HepG2 (cell line): ENCODE results near the gene NNAT. TPM values are rescaled to one million over a fixed set of nuclear protein-coding genes. Genes with fewer than 3 reads are reported as not detected.

Experiments used
- GATA4 ChIP-seq: sonication (generic); IDR thresholded peaks from 2 replicates; pipeline ENCODE4 v1.6.1; 2016; ENCODE audit warnings: antibody characterized with exemption, low read depth, borderline replicate concordance
- GFI1 ChIP-seq: sonication (generic); formaldehyde crosslinking; IDR thresholded peaks from 2 replicates; pipeline ENCODE4 v1.5.0; 2020; ENCODE audit warnings: missing genetic modification reagents, mild to moderate bottlenecking, borderline replicate concordance
- IKZF1 ChIP-seq: fragments of 450-650 bp; IDR thresholded peaks from 2 replicates; pipeline ENCODE4 v1.7.1; 2016
- JUND ChIP-seq: sonication (generic); formaldehyde crosslinking; IDR thresholded peaks from 2 replicates; pipeline ENCODE4 v1.8.0; 2022; ENCODE audit warnings: mild to moderate bottlenecking, missing genetic modification reagents
- MAFF ChIP-seq: IDR thresholded peaks from 2 replicates; pipeline ENCODE4 v1.6.1; 2011; ENCODE audit warnings: low read depth, low read length, improper control_type of control experiment
- NFE2 ChIP-seq: sonication (generic); formaldehyde crosslinking; IDR thresholded peaks from 2 replicates; pipeline ENCODE4 v1.4.0; 2020; ENCODE audit warnings: missing genetic modification reagents
- SMARCC2 ChIP-seq: fragments of 450-650 bp; IDR thresholded peaks from 2 replicates; pipeline ENCODE4 v1.6.1; 2017; ENCODE audit warnings: antibody characterized with exemption, mild to moderate bottlenecking
- SOX13 ChIP-seq, 3 experiments: fragments of 450-650 bp in 1 of 3; sonication (generic) in 1 of 3; formaldehyde crosslinking in 1 of 3; IDR thresholded peaks in 2 of 3; conservative IDR thresholded peaks in 1 of 3; 2 replicates each; pipeline versions ENCODE4 v1.5.0 to v1.6.1; 2016 to 2020; ENCODE audit warnings: antibody characterized with exemption in 1 of 3, mild to moderate bottlenecking in 1 of 3, missing compliant biosample characterization in 1 of 3, missing genetic modification reagents in 1 of 3, moderate library complexity in 1 of 3
- TEAD3 ChIP-seq: optimal IDR thresholded peaks from 2 replicates; pipeline ENCODE3; 2016; ENCODE audit warnings: borderline replicate concordance
- ZNF101 ChIP-seq: sonication (generic); formaldehyde crosslinking; IDR thresholded peaks from 2 replicates; pipeline ENCODE4 v1.4.0; 2020; ENCODE audit warnings: mild to moderate bottlenecking, low read depth, missing genetic modification reagents, borderline replicate concordance
- ZNF274 ChIP-seq: sonication (generic); formaldehyde crosslinking; IDR thresholded peaks from 2 replicates; pipeline ENCODE4 v1.5.1; 2020; ENCODE audit warnings: mild to moderate bottlenecking, missing genetic modification reagents
- ZNF558 ChIP-seq: sonication (generic); formaldehyde crosslinking; IDR thresholded peaks from 2 replicates; pipeline ENCODE4 v1.9.0; 2022; ENCODE audit warnings: mild to moderate bottlenecking, missing genetic modification reagents, borderline replicate concordance
- ZNF616 ChIP-seq: sonication (generic); formaldehyde crosslinking; IDR thresholded peaks from 2 replicates; pipeline ENCODE4 v1.5.0; 2020; ENCODE audit warnings: low read depth, mild to moderate bottlenecking, missing genetic modification reagents
- ZNF772 ChIP-seq: sonication (generic); formaldehyde crosslinking; IDR thresholded peaks from 2 replicates; pipeline ENCODE4 v1.5.0; 2020; ENCODE audit warnings: mild to moderate bottlenecking, missing genetic modification reagents
- ZNF841 ChIP-seq: sonication (generic); formaldehyde crosslinking; IDR thresholded peaks from 2 replicates; pipeline ENCODE4 v1.8.1; 2023; ENCODE audit warnings: missing genetic modification reagents, borderline replicate concordance
- polyA plus RNA-seq, 8 experiments: library from polyadenylated mRNA; depleted of rRNA in 3 of 8; stranded (reverse) in 7 of 8; unstranded in 1 of 8; fragments of >200 nt; fragmentation: Illumina TruSeq in 4 of 8; extraction: Trizol in 4 of 8; gene quantifications; 2 replicates each; pipeline versions ENCODE4 v1.2.1 to v1.2.3, GENCODE V29; 2011 to 2016; ENCODE audit warnings: low read depth in 4 of 8, missing spikeins in 1 of 8, mixed read lengths in 1 of 8; ENCODE audit not compliant: insufficient read depth in 1 of 8
- total RNA-seq, 5 experiments: library from RNA; depleted of rRNA; stranded (reverse); fragments of >200 nt; fragmentation: Illumina TruSeq; extraction: Trizol; gene quantifications; 2 replicates each; pipeline ENCODE4 v1.2.3, GENCODE V29; 2016; ENCODE audit warnings: low read depth in 1 of 5
- TF ChIP-seq, protein P1 (sequence below): IDR thresholded peaks from 2 replicates; pipeline ENCODE4 v1.6.1; 2016; ENCODE audit warnings: low read depth, missing genetic modification reagents, missing compliant biosample characterization
- TF ChIP-seq, protein P2 (sequence below): sonication (generic); formaldehyde crosslinking; IDR thresholded peaks from 2 replicates; pipeline ENCODE4 v1.5.1; 2020; ENCODE audit warnings: missing genetic modification reagents, mild to moderate bottlenecking, borderline replicate concordance
- TF ChIP-seq, protein P3 (sequence below): sonication (generic); formaldehyde crosslinking; IDR thresholded peaks from 2 replicates; pipeline ENCODE4 v1.4.0; 2020; ENCODE audit warnings: mild to moderate bottlenecking, missing genetic modification reagents

The NNAT gene
- total and polyA plus RNA-seq, 2 of the 13 experiments (the other 11 are each of a cell fraction or from before 2014, with no cell fraction given) = not detected

DNA sequence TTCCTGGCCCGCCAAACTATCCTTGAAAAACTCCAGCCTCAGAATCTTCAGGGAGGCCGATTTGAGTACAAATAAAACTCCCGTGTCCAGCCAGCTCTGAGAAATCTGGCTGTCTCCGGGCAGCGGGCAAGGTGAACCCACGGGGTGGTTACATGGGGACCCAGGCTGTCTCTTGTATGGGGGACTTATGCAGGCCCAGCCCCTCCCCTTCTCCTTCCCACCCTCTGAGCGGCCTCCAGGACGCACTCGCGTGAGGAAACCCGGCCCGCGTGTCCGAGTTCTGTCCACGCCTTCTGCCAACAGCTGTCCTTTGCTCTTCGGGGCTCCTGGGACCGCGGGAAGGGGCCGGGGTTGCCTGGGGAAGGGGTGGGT, 43.0 kb downstream of the NNAT start (continued):
- TF ChIP-seq ZNF772 (CRISPR knock-in tag) (peak; percentile 17; the same call in 1 of the 2 replicates), GATA4 (no peak), ZNF841 (CRISPR knock-in tag) (no peak), NFE2 (no peak), JUND (CRISPR knock-in tag) (no peak), GFI1 (CRISPR knock-in tag) (peak; percentile 15; the same call in 1 of the 2 replicates), TEAD3 (CRISPR knock-in tag) (no peak), ZNF274 (CRISPR knock-in tag) (0 out of 2 replicates have a peak, but pooled peaks have one; percentile 46), ZNF558 (CRISPR knock-in tag) (no peak), SOX13 (IDR thresholded peaks at IDR 0.05) (no peak), SOX13 (CRISPR knock-in tag; conservative IDR thresholded peaks at IDR 0.05 in 1 of 2, IDR thresholded peaks at IDR 0.05 in 1 of 2) (no peak), SMARCC2 (no peak), MAFF (no peak), ZNF616 (CRISPR knock-in tag) (no peak), IKZF1 (no peak), ZNF101 (no peak)
- TF ChIP-seq, protein P1, sequence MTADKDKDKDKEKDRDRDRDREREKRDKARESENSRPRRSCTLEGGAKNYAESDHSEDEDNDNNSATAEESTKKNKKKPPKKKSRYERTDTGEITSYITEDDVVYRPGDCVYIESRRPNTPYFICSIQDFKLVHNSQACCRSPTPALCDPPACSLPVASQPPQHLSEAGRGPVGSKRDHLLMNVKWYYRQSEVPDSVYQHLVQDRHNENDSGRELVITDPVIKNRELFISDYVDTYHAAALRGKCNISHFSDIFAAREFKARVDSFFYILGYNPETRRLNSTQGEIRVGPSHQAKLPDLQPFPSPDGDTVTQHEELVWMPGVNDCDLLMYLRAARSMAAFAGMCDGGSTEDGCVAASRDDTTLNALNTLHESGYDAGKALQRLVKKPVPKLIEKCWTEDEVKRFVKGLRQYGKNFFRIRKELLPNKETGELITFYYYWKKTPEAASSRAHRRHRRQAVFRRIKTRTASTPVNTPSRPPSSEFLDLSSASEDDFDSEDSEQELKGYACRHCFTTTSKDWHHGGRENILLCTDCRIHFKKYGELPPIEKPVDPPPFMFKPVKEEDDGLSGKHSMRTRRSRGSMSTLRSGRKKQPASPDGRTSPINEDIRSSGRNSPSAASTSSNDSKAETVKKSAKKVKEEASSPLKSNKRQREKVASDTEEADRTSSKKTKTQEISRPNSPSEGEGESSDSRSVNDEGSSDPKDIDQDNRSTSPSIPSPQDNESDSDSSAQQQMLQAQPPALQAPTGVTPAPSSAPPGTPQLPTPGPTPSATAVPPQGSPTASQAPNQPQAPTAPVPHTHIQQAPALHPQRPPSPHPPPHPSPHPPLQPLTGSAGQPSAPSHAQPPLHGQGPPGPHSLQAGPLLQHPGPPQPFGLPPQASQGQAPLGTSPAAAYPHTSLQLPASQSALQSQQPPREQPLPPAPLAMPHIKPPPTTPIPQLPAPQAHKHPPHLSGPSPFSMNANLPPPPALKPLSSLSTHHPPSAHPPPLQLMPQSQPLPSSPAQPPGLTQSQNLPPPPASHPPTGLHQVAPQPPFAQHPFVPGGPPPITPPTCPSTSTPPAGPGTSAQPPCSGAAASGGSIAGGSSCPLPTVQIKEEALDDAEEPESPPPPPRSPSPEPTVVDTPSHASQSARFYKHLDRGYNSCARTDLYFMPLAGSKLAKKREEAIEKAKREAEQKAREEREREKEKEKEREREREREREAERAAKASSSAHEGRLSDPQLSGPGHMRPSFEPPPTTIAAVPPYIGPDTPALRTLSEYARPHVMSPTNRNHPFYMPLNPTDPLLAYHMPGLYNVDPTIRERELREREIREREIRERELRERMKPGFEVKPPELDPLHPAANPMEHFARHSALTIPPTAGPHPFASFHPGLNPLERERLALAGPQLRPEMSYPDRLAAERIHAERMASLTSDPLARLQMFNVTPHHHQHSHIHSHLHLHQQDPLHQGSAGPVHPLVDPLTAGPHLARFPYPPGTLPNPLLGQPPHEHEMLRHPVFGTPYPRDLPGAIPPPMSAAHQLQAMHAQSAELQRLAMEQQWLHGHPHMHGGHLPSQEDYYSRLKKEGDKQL (CRISPR knock-in tag) = no peak
- TF ChIP-seq, protein P2, sequence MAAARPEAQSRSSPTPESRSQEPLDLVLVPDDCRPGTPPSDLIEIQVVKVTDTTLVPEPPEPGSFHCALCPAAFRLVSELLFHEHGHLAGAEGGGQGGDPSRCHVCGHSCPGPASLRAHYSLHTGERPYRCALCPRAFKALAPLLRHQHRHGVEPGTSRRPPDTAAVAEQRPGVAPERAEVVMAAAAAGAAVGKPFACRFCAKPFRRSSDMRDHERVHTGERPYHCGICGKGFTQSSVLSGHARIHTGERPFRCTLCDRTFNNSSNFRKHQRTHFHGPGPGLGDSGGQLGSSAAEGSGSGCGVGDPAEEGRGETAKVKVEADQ (CRISPR knock-in tag) = peak; percentile 34; the same call in 1 of the 2 replicates
- TF ChIP-seq, protein P3, sequence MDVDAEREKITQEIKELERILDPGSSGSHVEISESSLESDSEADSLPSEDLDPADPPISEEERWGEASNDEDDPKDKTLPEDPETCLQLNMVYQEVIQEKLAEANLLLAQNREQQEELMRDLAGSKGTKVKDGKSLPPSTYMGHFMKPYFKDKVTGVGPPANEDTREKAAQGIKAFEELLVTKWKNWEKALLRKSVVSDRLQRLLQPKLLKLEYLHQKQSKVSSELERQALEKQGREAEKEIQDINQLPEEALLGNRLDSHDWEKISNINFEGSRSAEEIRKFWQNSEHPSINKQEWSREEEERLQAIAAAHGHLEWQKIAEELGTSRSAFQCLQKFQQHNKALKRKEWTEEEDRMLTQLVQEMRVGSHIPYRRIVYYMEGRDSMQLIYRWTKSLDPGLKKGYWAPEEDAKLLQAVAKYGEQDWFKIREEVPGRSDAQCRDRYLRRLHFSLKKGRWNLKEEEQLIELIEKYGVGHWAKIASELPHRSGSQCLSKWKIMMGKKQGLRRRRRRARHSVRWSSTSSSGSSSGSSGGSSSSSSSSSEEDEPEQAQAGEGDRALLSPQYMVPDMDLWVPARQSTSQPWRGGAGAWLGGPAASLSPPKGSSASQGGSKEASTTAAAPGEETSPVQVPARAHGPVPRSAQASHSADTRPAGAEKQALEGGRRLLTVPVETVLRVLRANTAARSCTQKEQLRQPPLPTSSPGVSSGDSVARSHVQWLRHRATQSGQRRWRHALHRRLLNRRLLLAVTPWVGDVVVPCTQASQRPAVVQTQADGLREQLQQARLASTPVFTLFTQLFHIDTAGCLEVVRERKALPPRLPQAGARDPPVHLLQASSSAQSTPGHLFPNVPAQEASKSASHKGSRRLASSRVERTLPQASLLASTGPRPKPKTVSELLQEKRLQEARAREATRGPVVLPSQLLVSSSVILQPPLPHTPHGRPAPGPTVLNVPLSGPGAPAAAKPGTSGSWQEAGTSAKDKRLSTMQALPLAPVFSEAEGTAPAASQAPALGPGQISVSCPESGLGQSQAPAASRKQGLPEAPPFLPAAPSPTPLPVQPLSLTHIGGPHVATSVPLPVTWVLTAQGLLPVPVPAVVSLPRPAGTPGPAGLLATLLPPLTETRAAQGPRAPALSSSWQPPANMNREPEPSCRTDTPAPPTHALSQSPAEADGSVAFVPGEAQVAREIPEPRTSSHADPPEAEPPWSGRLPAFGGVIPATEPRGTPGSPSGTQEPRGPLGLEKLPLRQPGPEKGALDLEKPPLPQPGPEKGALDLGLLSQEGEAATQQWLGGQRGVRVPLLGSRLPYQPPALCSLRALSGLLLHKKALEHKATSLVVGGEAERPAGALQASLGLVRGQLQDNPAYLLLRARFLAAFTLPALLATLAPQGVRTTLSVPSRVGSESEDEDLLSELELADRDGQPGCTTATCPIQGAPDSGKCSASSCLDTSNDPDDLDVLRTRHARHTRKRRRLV = no peak
